ENCODE results near the gene IER5. TPM values are rescaled to one million over a fixed set of nuclear protein-coding genes. Genes with fewer than 3 reads are reported as not detected.
A peak's percentile ranks its signal among the peaks of the same experiment; 100 is the strongest.
"Not testable (repeated sequence)": the region's sequence is repeated elsewhere in the genome, so short reads cannot be mapped to it uniquely, and the experiment has no call there.

Gene IER5
- 20.9 TPM for total RNA-seq (ENCODE audit: insufficient read depth, low replicate concordance)

DNA sequence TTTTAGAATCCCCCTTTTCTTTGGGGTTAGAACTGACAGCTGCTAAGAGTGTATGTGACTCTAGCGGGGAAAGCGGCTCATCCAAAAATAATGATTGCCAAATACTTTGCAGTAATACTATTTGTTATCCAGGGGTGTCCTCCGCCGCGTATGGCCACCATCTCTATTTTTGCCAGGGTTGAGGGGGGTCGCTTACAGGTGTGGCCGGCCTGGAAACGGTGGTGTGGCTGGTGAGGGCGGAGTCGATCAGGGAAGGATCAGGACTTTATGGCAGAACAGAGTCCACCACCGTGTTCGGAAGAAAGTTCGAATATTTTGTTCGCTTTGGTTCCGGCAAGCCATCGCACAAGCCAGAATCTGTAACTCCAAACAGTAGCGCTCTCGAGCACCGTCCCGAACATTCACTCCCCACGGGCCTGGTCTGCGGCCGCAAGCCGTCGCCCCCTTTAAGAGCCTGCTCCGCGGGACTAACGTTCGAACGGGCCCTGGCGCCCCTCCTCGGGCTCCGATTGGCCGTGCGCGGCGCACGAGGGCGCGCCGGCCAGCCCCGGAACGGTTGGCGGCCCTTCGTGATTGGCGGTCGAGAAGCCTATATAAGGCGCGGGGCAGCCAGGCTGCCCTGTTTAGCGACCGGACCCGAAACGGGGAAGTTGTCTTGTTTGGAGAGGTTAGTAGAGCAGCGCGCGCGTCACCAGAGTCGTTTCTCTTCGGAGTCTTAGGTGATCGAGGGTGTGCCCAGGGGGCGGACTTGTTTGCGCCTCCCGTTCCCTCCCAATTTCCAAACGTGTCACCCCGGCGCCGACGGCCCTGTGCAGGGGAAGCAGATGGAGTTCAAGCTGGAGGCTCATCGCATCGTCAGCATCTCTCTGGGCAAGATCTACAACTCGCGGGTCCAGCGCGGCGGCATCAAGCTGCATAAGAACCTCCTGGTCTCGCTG lies at the start of gene IER5:
TSS of gene IER5 (plus strand) at position 622 of the 938 bp plus-strand sequence. CDS start at position 825, 203 bp downstream.
- peak; percentile 98 for DNase-seq (ENCODE audit: low spot score)

DNA sequence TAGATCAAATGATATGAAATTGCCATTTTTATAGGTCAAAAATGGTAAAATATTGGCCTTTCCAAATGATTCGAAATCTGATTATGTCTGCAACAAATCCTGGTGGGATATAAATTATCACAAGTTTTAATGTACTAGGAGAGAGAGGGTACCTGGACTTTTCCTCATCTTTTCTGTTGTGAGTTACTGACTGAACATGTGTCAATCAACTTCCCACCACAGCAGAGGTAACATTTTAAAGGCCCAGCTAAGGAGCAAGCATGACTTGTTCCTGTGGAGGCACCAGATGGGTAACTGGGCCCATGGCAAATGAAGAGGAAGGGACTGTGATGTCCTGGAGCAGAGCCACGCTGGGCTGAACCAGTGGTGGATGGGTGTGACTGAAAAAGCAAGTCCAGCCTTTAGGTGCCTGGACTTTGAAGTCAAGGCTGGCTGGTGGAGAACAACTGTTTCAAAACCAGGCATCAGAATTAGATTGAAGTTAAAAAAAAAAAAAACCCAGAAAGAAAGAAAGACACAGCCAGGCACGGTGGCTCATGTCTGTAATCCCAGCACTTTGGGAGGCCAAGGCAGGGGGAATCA lies 48.1 kb upstream of the IER5 start:
- DNase-seq (ENCODE audit: low spot score) = no peak

DNA sequence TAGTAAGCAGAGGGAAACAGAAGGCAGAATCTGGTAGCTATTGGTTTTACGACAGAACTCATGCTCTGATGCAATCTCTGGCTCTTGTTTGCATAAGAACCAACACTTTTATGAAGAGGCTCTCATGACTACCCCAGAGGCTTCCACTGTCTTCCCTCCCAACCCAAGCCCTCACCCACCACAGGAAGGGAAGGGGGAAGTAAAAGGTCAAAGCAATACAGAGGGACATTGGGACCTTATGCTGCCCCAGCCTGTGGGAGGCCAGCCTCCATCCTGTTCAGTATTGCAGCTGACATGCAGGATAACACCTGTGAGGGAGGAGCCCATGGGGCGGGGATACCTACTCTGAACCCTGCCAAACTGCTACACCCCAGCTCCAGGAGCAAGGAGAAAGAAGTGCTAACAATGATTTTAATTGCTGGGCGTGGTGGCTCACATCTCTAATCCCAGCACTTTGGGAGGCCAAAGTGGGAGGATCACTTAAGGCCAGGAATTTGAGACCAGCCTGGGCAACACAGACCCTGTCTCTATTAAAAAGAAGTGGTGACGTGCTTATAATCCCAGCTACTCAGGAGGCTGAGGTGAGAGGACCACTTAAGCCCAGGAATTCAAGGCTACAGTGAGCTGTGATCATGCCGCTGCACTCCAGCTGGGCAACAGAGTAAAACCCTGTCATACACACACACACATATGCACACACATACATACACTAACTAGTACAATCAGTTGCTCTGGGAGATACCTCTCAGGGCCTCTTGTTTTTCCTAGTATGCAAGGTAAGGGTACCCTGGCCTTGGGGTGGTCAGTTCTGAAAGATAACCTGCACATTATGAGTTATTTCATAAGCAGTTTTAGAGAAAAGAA lies 45.2 kb upstream of the IER5 start:
- no peak for DNase-seq (ENCODE audit: low spot score)

DNA sequence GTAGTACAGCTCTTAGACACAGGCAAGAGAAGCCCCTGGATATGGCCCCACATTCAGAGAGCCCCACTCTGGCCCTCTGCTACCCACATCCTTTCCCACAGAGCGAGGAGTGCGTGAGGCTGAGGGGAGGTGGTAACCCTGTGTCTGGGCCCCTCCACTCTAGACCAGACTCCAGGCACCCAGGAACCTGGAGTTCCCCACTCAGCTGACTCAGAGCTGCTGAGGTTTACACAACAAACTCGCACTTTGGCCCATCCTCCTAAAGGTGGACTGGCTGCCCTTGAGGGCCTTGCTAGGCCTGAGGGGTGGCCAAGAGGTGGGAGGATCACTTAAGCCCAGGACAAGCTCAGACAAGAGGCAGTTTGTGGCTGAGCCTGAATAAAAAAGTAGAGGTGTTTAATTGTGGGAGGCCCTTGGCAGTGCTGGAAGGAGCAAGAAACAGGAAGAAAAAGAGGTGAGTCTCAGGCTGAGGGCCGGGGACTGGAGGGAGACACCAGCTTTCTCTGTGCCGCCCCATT lies 44.0 kb upstream of the IER5 start:
- peak; percentile 19 for DNase-seq (ENCODE audit: low spot score)

DNA sequence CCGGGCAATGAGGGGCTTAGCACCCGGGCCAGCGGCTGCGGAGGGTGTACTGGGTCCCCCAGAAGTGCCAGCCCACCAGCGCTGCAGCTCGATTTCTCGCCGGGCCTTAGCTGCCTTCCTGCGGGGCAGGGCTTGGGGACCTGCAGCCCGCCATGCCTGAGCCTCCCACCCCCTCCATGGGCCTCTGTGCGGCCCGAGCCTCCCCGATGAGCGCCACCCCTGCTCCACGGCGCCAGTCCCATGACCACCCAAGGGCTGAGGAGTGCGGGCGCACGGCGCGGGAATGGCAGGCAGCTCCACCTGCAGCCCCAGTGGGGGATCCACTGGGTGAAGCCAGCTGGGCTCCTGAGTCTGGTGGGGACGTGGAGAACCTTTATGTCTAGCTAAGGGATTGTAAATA lies 42.6 kb upstream of the IER5 start:
- not testable (repeated sequence) for DNase-seq (ENCODE audit: low spot score)

DNA sequence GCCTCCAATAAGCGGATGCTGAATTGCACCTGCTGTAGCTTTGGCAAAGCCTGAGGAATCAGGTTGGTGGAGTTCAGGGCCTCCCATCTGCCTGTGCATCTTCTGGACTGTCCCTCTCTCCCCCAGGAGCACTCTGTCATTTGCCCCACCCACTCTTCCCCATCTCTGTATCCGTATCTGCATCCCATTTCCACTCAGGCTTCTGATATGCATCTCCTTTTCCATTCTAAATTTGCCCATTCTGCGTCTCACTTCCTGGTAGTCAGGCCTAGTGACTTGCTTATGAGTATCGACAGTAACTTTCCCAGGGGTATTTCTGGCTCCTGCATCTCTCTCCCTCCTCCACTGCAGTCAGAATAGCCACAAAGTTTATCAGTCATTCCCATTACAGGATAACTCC lies 39.1 kb upstream of the IER5 start:
- DNase-seq (ENCODE audit: low spot score) = no peak

DNA sequence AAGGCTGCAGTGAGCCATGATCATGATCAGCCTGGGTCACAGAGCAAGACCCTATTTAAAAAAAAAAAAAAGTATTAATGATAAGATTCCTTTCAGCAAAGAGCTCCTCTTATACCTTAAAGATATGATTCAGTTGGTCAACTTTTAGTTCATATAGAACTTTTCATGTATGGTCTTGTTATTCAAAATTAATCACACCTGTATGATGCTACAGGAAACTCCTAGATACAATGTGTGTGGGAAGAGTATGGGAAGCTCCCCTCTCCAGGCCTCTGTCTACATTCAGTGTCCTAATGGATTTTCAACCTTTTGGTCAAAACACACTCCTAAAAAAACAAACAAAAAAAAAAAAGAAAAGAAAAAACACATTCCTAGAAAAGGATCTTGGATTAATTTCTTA lies 37.6 kb upstream of the IER5 start:
- no peak for DNase-seq (ENCODE audit: low spot score)

DNA sequence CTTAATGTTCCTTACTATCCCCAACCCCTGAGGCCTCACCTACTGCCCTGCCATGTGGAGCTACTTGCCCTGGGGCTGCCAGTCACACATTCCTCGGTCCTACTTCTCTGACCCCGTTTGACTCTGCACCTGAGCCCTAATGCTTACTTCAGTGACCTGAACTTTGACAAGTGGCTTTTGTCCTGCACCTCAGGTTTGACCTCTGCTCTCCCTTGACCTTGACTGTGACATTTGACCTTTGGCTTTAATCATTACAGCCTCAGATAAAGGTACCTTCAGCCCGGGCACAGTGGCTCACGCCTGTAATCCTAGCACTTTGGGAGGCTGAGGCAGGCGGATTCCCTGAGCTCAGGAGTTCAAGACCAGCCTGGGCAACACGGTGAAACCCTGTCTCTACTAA lies 31.9 kb upstream of the IER5 start:
- no peak for DNase-seq (ENCODE audit: low spot score)

DNA sequence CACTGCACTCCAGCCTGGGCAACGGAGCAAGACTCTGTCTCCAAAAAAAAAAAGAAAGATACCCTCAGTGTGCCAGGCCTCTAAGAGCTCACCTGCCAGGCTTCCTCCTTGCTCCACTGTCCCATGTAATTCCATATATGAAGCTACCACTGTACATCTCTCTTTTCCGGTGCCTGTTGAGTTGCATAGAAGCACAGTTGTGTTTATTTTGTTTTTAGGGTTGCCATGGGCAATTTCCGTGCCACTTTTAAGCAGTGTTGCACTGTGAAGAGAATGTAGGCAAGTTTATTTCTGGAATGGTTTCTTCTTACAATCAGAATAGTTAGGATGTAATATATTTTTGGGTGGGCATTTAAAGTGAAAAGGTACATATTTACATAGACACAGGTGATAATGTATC lies 31.4 kb upstream of the IER5 start:
- no peak for DNase-seq (ENCODE audit: low spot score)

DNA sequence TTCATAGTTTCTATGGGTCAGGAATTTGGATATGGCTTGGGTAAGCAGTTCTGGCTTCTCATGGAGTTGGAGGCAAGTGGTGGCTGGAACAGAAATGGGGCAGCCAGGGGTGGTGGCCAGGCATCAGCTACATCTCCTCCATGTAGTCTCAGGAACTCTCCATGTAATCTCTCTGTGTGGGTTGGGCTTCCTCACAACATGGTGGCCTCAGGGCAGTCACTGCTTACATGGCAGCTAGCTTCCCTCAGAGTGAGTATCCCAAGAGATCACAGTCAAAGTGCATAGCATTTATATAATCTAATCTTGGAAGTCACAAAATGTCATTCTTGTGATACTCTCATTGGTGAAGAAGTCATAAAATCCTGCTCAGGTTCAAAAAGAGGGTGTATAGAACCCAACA lies 29.1 kb upstream of the IER5 start:
- DNase-seq (ENCODE audit: low spot score) = no peak

DNA sequence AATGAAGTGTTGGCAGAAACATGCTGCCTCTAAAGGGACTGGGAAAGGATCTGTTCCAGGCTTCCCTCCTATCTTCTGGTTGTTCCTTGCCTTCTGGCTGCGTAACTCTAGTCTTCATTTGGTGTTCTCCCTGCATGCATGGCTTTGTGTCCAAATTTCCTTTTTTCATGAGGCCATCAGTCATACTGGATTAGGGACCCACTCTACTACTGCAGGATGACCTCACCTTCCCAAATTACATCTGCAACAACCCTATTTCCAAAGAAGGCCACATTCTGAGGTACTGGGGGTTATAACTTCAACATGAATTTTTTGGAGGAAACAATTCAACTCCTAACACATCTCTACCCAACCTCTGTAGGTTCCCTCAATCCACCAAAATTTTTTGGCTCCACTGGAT lies 28.4 kb upstream of the IER5 start:
- DNase-seq (ENCODE audit: low spot score) = no peak

DNA sequence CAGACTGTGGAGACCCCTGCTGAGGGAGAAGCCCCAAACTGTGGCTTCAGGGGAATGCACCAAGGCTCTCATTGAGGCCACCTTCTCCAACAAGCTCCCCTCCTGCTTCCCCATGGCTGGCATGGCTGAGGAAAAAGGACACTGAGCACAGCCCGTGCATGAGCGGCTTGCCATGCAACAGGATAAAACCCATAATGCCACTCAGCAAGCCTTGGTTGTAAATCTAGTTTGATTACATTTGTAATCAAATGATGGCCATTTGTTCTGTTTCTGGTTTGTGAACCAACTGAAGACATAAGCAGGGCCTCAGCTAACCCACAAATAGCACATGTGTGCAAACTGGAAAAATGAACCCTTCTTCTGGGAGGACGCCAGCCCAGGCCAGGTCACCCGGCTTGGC lies 27.6 kb upstream of the IER5 start:
- not testable (repeated sequence) for DNase-seq (ENCODE audit: low spot score)

DNA sequence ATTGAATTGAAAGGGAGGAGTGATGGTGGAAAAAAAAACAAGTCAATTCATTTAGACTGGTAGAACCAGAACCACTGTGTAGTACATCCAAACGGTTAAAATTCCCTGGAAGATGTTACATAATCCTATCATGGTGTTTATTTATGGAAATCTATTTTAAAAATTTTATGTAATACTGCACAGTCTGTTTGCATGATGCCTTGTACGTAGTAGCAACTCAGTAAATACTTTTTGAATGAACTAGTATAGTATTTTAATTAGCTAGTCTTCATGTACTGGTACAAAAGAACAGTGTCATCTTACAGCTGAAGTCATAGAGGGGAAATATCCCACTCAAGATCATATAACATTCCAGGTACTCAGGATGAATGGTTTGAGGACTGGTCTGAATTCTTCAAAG lies 27.0 kb upstream of the IER5 start:
- no peak for DNase-seq (ENCODE audit: low spot score)

DNA sequence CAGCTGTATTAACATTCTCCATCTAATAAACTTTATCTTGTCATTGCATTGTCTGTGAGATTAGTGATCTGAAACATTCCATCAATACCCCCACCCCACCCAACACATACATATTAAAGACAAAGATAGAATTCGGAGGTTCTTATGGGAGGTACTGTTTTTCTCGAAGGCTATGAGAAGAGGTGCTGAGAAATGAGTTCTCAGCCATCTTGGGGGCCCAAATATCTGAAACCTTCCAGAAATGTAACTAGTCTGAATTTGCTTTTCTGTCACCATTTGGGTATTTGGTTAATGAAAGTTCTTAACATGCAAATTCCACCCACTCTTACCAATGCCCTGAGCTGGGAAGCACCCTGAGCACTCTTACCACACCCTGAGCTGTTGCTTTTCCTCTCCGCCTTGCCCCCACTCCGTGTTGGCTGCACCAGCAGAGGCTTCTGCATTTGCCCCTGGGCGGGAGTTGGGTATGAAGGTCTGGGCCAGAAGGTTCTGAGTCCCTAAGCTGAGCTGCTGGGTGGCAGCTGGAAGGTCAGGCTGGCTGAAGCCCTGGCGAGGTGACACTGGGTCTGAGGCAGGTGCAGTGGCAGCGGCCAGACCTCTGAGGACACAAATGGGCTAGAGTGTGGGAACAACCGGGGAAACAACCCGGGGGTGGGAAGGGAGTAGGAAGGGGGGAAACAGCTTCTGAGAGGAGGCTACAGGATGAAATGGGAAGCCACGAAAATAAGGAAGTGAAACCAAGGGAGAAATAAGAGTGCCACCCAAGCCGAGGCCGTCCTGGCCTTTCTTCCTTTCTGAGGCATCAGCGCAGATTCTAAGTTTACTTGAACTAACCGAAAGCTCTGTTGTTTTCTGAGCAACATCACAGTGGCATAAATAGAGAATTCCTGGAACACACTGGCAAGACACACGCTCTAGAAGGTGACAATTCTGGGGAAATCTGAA lies 26.3 kb upstream of the IER5 start:
- DNase-seq (ENCODE audit: low spot score) = peak; percentile 16

DNA sequence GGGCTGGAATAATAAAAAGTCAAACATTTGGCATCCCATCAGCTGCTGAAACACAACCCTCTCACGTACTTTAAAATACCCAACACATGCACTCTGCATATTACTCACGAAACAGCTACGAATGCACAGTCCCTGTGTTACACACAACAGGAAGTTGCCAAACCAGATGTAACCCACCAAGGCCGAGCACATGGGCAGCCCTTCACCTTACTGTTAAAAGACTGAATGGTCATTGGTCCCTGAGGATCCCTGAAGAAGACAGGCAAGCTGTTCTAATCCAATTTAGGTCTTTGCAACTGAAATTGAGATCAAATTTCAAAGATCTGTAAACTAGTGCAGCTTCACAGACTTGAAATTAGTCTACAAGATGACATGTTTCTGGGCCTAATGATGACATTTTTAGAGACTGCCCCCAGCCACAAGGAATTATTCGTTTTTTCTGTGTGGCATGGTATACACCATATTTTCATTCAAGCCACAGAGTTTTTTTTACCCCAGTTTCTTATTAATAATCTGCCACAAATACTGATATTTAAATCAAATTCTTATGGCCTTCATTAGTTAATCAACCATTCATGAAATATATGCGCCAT lies 25.6 kb upstream of the IER5 start:
- no peak for DNase-seq (ENCODE audit: low spot score)

DNA sequence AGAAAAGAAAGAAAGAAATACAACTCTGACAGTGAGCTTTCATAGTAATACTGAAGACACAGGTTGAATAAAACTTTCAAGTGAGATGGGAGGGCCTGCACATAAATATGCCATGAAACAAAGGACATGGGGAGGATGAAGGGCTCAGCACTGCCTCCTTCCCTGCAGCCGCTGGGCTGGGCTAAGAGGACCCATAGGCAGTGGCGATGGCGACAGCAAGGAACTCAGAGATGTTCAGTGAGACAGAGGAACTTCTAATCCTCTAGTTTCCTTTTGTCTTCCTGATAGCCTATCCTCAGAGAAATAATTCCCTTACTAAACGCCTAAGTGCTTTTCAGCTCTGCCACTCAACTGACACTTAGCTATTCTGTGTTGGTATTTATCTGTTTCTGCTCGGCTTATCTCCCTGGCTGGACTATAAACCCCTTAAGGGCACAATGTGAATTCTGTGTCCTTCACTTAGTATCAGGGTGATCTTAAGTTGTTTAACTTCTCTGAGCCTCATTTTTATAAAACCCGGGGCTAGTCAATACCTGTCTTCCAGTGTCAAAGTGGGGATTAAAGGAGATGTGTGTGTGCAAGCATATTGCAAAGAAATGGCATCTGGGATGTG lies 24.4 kb upstream of the IER5 start:
- peak; percentile 65 for DNase-seq (ENCODE audit: low spot score)

DNA sequence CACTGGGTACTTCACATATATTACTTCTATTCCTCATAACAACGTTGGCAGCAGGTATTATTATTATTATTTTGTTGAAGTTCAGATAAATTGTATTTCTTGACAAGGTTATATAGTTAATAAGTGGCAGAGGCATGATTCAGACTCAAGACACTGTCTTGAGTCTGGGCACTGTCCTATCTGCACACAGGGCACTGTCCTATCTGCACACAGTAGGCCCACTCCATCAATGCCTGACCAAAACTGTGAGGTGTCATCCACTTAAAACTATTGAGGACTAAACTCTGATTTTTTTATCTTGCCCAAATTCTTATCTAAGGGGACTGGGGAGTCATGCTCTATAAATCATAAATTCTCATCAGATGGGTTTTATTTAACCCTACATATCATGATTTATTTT lies 23.8 kb upstream of the IER5 start:
- no peak for DNase-seq (ENCODE audit: low spot score)

DNA sequence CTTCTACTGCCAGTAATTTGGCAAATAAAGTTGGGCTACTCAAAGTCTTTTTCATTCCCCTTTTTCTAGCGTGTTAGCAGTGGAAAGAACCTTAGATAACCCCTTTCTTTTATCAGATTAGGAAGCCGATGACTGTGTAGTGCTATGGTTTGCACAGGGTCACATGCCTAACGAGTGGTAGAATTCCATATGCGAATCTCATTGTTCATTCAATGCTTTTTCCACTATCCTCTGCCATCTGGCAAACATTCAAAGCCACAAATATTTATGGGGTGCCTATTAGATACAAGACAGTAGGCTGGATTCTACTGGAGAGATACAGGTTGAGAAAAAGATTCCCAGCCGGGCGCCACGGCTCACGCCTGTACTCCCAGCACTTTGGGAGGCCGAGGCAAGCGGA lies 14.9 kb upstream of the IER5 start:
- DNase-seq (ENCODE audit: low spot score) = no peak

DNA sequence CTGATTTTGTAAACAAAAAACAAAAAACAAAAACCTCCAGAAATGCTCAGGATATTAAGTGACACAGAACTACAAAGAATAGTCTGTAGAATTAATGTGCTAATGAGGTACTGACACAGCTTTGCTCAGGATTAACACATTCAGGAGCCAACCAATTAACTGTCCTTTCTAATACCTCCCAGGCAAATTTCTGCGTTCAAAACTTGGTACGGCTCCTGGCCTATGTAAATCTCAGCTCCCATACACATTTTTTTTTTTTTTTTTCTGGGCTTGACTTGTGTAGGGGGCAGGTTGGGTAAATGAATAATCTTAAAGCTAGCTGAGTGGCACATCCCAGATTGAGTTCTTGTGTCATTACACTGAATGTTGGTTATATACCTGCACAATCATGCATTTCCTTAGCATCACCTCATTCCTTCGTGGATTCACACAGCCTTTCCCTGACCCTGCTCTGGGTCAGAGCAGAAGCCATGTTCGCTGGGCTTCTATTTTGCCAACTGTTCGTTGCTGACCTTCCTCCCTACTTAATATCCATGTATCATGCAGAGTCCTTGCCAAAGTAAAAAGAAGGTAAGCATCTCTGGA lies 12.6 kb upstream of the IER5 start:
- DNase-seq (ENCODE audit: low spot score) = no peak

DNA sequence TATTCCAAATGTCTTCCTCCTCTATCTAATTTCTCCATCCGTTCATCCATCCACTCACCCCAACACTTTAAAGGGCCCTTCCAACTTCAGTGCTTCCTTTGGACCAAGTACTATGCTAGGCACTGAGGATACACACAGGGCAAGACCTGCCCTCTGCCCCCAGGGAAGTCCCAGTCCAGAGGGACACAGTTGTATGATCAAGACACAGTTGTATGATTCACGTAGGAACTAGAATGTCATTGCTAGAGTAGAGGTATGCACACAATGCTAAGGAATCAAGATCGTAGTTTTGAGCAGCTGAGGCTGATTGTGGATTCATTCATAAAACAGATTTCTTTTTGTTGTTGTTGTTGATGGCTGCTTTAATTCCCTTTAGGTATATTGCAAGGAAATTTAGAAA lies 11.6 kb upstream of the IER5 start:
- no peak for DNase-seq (ENCODE audit: low spot score)

Measured in umbilical cord (tissue), 2 donors.